ENCODE data around the gene MTA1.

MTA1 gene

GRCh38 chr14:105501504-105502291 is 82.1 kb downstream of the MTA1 start:
- no peak for DNase-seq

- DNase-seq = no peak
Measured at GRCh38 chr14:105502446-105503295, 83.0 kb downstream of the MTA1 start.

GRCh38 chr14:105503296-105503640 is 83.6 kb downstream of the MTA1 start:
- no peak for DNase-seq

DNA sequence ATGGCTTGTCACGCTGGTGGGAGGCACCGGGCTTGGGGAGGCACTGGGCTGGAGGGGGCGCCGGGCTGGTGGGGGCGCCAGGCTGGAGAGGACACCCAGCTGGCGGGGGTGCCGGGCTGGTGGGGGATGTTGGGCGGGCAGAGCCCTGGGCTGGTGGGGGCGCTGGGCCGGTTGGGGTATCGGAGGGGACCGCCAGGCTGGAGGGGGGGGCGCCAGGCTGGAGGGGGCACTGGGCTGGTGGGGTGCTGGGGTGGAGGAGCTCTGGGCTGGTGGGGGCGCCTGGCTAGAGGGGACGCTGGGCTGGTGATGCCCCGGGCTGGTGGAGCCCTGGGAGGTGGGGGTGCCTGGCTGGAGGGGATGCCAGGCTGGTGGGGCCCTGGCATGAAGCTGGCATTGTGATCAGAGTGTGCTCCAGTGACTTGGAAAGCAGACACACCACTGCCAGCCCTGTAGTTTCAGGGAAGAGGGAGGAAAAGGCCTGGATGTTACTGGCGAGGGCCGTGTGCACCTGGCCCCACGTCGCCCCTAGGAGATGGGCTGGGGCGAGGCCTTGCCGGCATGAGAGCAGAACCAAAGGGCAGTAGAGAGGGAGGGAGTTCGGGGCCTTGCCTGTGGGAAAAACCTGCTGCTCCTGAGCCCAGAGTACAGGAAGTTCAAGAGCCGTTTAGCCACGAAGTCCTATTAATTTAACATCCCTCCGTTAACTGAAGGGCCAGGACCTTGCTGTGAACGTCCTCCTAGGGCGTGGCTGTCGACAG is 84.5 kb downstream of the MTA1 start:
- DNase-seq = no peak

DNA sequence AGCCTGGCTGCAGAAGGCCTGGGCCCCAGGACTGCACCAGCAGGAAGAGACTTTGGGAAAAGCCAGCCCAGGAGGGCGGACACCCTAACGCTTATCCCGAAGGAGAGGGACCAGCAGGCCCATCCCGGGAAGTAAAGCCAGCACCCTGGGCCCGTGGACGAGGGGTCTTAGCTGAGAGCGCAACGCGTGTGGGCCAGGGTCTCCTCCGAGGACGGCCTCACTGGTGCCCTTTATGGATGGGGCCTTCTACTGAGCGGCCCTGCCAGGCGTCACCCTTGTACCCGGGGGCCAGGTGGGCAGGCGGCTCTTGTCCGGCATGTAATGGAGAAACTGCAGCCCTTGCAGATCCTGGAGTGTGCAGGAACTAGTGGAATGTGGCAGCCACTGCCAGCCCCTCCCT is 85.5 kb downstream of the MTA1 start:
- no peak for DNase-seq

GRCh38 chr14:105507247-105507646 is 87.6 kb downstream of the MTA1 start:
- DNase-seq = no peak

DNA sequence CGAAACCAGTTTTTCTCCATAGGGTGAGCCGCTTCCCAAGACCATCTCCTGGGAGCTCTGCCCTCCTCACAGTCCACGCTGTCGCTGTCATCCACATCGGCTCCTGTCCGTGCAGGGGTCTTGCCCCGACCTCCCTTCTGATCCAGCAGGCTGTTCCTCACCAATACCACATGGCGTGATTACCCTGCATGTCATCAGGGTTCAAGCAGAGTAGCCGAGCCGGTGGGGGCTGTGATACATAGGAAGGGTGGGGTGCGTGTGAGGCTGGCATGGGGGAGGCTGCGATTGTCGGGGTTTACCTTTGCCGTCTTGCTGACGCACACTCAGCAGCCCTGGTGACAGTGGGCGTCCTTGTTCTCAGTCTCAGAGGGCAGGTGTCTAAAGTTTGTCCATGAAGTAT is 88.4 kb downstream of the MTA1 start:
- DNase-seq = no peak

DNA sequence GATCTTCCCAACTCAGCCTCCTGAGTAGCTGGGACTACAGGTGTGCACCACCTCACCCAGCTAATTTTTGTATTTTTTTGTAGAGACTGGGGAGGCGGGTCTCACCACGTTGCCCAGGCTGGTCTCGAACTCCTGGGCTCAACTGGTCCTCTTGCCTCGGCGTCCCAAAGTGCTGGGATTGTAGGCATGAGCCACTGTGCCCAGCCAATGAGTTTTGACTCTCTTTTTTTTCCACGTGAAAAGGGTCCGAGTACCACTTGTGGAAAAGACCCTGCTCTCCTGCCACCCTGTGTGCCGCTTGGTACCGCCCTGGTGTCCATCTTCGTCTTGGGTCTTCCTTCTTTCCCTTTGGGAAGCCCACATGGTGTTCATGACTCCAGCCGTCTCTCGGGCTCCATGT is 89.0 kb downstream of the MTA1 start:
- no peak for DNase-seq

- no peak for DNase-seq
Measured at GRCh38 chr14:105517096-105517495, 97.5 kb downstream of the MTA1 start.

DNA sequence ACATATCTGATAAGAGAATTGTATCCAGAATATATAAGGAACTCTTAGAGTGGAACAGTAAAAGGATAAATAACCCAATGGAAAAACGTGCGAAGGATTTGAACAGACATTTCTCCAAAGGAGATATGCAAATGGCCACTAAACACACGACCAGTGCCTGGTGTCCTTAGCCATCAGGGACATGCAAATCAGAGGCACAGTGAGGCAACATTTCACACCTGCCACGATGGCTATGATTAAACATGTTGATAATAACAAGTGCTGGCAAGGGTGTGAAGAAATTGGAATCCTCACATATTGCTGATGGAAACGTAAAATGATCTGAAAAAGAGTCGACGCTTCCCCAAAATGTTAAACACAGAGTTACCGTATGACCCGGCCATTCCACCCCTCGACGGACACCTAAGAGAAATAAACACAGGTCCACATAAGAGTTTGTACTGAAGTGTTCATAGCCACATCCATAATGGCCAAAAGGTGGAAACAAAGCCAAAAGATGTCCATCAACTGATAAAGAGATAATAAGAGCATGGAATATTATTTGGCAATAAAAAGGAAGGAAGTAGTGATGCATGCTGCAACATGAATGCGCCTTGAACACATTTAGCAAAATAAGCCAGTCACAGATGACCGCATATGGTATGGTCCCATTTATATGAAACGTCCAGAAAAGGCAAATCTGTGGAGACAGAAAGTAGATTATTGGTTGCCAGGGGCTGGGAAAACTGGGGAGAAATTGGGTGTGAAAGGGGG is 100.5 kb downstream of the MTA1 start:
- no peak for DNase-seq

All from DMS79 treated with DMSO at 0.1 percent for 48 hours (cell line).